ENCODE data around the gene ZCCHC14. TPM values are rescaled to one million over a fixed set of nuclear protein-coding genes. Genes with fewer than 3 reads are reported as not detected.
A peak's percentile ranks its signal among the peaks of the same experiment; 100 is the strongest.

Gene ZCCHC14
- total RNA-seq, 2 experiments from 2014 or later, result 4.6 to 5.9 TPM

DNA sequence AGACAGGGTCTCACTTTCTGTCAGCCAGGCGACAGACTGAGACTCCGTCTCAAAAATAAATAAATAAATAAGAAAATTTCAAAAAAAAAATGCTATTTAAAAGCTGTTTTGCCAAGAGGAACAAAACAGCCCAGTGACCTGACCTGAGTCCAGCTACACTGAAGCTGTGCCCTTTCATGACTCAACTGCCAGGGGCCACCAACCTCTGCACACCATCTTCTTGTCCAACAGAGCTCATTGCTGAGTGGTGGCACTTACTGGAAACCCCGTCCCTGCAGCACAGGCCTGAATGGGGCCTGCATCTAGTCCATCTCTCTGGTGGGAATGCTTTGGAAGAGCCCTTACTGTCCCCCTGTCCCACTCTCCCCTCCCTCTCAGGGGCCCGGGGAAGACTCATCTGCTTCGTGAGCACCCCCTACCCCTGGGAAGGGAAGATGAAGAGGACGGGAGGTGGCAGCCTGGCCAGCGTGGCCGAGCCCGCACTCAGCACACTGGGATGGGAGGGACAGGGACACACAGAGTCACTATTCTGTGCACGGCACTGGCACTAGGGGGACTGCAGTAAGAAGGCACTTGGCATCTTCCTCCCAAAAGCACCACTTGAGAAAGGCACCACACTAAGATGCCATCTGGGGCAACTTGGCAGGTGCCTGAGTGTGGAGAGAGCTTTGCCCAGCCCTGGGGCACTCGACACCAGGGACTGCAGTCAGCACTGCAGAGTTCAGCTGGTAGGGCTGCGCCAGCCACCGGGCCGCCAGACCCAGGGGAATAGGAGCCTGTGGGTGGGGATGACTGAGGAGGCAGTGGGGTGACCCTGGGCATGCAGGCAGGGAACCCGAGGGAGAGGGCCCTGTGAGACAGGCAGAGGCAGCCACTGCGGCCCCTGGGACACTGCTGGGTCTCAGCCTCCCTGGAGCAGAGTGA, 122.8 kb downstream of the ZCCHC14 start:
- H3K4me3 Mint-ChIP-seq, result no peak overlapping the region
- ChIA-PET CTCF (interaction anchor here (1.0 kb wide), 1 partner anchor 24 kb away, joined by 4 read pairs; no protein-coding TSS in a partner anchor), POLR2A (interaction anchor here (0.6 kb wide), 1 partner anchor 93 kb away, joined by 3 read pairs; no protein-coding TSS in a partner anchor)
- DNase-seq (no peak), ATAC-seq (no peak)
- H3K9me3 Mint-ChIP-seq, result no peaks in the 10 kb centered on the region
- TF ChIP-seq, protein P1, sequence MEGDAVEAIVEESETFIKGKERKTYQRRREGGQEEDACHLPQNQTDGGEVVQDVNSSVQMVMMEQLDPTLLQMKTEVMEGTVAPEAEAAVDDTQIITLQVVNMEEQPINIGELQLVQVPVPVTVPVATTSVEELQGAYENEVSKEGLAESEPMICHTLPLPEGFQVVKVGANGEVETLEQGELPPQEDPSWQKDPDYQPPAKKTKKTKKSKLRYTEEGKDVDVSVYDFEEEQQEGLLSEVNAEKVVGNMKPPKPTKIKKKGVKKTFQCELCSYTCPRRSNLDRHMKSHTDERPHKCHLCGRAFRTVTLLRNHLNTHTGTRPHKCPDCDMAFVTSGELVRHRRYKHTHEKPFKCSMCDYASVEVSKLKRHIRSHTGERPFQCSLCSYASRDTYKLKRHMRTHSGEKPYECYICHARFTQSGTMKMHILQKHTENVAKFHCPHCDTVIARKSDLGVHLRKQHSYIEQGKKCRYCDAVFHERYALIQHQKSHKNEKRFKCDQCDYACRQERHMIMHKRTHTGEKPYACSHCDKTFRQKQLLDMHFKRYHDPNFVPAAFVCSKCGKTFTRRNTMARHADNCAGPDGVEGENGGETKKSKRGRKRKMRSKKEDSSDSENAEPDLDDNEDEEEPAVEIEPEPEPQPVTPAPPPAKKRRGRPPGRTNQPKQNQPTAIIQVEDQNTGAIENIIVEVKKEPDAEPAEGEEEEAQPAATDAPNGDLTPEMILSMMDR (IDR thresholded peaks at IDR 0.05), result no peak
- intact Hi-C loops (cut with micrococcal nuclease), result no loop called here
- H3K4me1 Mint-ChIP-seq (ENCODE audit: low read depth), result peaks cover 53% of the 10 kb centered on the region
- no peak overlapping the region for H3K27ac Mint-ChIP-seq
- peaks cover 9% of the 10 kb centered on the region for H3K36me3 Mint-ChIP-seq (ENCODE audit: low read depth)
- H3K27me3 Mint-ChIP-seq, result no peaks in the 10 kb centered on the region

DNA sequence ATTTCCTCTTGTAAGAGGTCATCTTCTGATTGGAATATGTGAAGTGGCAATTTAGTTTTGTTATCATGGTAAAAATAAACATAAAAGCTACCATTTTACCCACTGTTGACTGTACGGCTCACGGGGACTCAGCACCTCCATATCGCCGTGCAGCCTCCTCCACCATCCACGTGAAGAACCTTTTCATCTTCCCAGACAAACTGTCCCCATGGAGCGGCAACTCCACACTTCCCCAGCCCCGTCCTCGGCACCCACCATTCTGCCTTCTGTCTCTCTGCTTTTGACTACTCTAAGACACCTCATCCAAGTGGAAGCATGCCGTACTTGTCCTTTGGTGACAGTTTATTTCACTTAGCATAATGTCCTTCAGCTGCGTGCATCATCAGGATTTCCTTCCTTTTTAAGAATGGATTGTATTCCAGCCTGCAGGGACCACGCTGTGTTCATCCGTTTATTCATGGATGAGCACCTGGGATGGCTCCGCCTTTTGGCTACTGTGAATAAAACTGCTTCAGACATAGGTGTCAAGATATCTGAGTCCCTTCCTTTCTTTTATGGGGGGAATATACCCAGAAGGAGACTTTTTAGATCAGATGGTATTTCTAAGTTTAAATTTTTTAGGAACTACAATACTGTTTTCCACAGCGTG, 123.6 kb downstream of the ZCCHC14 start:
- Mint-ChIP-seq H3K9me3 (no peaks in the 10 kb centered on the region), H3K27me3 (no peaks in the 10 kb centered on the region), H3K4me3 (no peak overlapping the region), H3K36me3 (ENCODE audit: low read depth) (peaks cover 8% of the 10 kb centered on the region), H3K4me1 (ENCODE audit: low read depth) (peaks cover 57% of the 10 kb centered on the region), H3K27ac (peak overlapping the region; percentile 8)
- POLR2A ChIA-PET, result no interaction called here
- TF ChIP-seq, protein P1 (IDR thresholded peaks at IDR 0.05), result no peak
- CTCF ChIA-PET, result interaction anchor here (0.8 to 1.0 kb wide), 2 partner anchors 20 to 25 kb away, joined by 3 to 4 read pairs; no protein-coding TSS in a partner anchor
- DNase-seq, result no peak
- intact Hi-C loops (cut with micrococcal nuclease), result no loop called here
- ATAC-seq, result no peak

DNA sequence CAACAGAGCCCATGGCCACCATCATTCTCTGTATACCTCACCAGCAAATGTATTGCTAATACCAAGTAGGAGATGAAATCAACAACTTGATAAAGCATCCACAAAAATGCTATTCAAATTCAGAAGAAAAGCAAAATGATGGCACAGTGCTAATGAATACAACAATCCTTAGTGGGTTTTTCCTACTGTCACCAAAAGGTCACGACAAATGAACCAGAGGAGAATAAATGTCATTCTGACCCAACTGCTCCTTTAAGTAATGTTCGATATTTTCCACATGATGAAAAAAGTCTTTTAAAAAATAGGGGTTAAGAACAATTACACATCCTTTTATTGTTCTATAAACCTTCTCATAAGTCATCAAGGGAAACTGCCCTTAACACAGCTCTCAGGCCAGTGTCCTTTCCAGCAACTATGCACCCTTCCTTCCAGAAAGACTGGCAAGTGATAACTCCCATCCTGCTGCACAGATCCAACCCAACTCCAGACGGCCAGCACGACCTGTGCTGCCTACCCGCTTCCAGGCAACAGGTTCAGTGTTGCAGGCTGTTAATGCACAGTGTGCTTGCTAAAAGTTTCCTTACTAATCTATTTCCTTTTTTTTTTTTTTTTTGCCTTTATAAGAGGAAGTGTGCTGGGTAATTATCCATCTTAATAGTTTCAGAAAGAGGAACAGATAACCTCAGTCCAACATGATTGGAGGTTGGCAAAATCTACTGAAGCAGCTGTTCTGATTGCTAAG, 124.6 kb downstream of the ZCCHC14 start:
- H3K27me3 Mint-ChIP-seq, result no peaks in the 10 kb centered on the region
- POLR2A ChIA-PET, result interaction anchor here (0.7 kb wide), 1 partner anchor 11 kb away, joined by 3 read pairs; no protein-coding TSS in a partner anchor
- DNase-seq (no peak), ATAC-seq (no peak)
- peaks cover 7% of the 10 kb centered on the region for H3K36me3 Mint-ChIP-seq (ENCODE audit: low read depth)
- no peak overlapping the region for H3K4me3 Mint-ChIP-seq
- intact Hi-C loops (cut with micrococcal nuclease), result no loop called here
- TF ChIP-seq, protein P1 (IDR thresholded peaks at IDR 0.05), result no peak
- H3K27ac Mint-ChIP-seq, result peak overlapping the region; percentile 8
- no peaks in the 10 kb centered on the region for H3K9me3 Mint-ChIP-seq
- H3K4me1 Mint-ChIP-seq (ENCODE audit: low read depth), result peaks cover 55% of the 10 kb centered on the region
- CTCF ChIA-PET, result interaction anchor here (0.8 kb wide), 1 partner anchor 19 kb away, joined by 3 read pairs; no protein-coding TSS in a partner anchor

DNA sequence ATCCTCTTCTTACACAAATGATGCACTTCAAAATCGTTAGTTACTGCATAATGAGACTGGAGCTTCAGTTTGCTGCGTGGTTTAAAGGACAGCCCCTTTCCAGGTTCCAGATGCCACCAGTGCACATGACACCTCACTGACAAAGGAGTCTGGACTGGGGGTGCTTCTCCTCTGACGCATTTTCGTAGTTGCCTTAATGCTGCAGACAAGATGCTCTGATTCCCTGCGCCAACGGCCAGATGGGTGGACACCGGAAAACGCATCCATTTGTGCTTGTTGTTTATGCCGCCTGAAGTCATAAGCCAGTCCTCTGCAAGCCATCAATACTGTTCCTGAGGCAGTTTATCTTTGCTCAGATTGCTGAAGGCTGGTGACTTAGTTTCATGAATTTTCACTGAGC, 125.3 kb downstream of the ZCCHC14 start:
- intact Hi-C loops (cut with micrococcal nuclease), result no loop called here
- no peak for ATAC-seq
- ChIA-PET CTCF (no interaction called here), POLR2A (interaction anchor here (1.2 kb wide), 1 partner anchor 16 kb away, joined by 5 read pairs; the partner anchor contains the start of gene FBXO31)
- Mint-ChIP-seq H3K27ac (peak overlapping the region; percentile 8), H3K4me1 (ENCODE audit: low read depth) (peaks cover 55% of the 10 kb centered on the region), H3K9me3 (no peaks in the 10 kb centered on the region), H3K4me3 (no peak overlapping the region), H3K27me3 (no peaks in the 10 kb centered on the region), H3K36me3 (ENCODE audit: low read depth) (peaks cover 7% of the 10 kb centered on the region)
- TF ChIP-seq, protein P1 (IDR thresholded peaks at IDR 0.05), result no peak
- DNase-seq, result no peak

All from activated CD8-positive, alpha-beta T cell treated with anti-CD3 and anti-CD28 coated beads for 36 hours (primary cell).